Cardiac fibroblast (primary cell): Measurements from ENCODE around the gene DRGX.

ENCODE experiments used
- DNase-seq, 2 donors: peaks; one replicate each; pipeline versions ENCODE4 v3.0.0 to v3.0.0-alpha.2; 2010; ENCODE audit warnings: low read depth in 2 of 2
- H3K4me3 ChIP-seq, 2 donors: replicated peaks in 1 of 2; 1 replicate in 1 of 2; 2 replicates in 1 of 2; pipeline ENCODE4 v1.5.1; 2011; ENCODE audit warnings: low read depth in 2 of 2, low read length in 2 of 2, mild to moderate bottlenecking in 2 of 2, moderate library complexity in 1 of 2
- TF ChIP-seq, protein P1 (sequence below): IDR thresholded peaks from one replicate; pipeline ENCODE4 v1.5.1; 2011; ENCODE audit warnings: low read depth, mild to moderate bottlenecking, low read length, inconsistent platforms

The DRGX gene

DNA sequence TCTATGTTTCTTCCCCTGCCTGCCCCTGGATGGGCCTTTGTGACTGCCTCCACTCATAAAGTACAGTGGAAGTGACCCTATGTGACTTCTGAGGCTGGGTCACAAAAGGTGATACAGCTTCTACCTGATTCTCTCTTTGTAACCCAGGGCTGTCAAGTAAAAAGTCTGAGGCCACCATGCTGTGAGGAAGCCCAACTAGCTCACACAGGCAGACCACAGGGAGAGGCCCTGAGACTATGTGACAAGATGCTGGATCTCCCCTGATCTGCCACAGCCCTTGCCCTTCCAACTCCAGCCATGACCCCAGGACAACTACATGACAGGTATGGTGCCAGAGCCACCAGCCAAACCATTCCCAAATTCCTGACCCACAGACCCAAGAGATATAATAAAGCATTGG, 45.8 kb downstream of the DRGX start:
- H3K4me3 ChIP-seq = no peak overlapping the region
- TF ChIP-seq, protein P1, sequence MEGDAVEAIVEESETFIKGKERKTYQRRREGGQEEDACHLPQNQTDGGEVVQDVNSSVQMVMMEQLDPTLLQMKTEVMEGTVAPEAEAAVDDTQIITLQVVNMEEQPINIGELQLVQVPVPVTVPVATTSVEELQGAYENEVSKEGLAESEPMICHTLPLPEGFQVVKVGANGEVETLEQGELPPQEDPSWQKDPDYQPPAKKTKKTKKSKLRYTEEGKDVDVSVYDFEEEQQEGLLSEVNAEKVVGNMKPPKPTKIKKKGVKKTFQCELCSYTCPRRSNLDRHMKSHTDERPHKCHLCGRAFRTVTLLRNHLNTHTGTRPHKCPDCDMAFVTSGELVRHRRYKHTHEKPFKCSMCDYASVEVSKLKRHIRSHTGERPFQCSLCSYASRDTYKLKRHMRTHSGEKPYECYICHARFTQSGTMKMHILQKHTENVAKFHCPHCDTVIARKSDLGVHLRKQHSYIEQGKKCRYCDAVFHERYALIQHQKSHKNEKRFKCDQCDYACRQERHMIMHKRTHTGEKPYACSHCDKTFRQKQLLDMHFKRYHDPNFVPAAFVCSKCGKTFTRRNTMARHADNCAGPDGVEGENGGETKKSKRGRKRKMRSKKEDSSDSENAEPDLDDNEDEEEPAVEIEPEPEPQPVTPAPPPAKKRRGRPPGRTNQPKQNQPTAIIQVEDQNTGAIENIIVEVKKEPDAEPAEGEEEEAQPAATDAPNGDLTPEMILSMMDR = no peak
- DNase-seq = no peak

DNA sequence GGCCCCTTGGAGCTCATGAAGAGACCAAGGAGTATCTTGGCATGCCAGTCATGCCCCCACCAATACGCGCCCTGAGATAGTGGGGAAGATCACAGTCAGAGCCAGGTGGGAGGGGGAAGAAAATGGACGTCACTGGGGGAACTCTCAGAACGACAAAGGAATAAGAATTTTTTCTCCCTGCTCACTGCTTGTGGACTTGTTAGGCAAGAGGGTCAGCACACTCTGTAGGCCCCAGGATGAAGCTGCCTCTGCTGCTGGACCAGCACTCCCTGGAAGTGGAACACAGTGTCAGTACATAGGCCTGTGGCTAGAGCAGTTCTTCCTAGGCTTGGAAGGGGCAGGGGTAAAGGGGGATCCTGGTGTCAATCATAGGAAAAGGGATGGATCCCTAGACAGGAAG, 46.5 kb downstream of the DRGX start:
- TF ChIP-seq, protein P1 = no peak
- no peak overlapping the region for H3K4me3 ChIP-seq
- no peak for DNase-seq

DNA sequence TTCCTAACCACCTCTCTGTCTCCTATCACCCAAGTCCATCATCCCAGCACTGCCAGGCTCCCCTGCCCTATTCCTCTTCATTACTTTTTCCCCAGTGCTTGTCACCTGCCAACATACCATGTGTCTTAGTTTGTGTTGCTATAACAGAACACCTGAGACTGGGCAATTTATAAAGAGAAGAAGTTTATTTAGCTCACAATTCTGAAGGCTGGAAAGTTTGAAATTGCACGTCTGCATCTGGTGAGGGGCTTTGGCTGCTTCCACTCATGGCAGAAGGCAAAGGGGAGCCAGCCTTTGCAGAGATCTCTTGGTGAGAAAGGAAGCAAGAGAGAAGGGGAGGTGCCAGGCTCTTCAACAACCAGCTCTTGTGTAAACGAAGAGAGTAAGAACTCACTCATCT, 47.3 kb downstream of the DRGX start:
- no peak for DNase-seq
- TF ChIP-seq, protein P1 = no peak
- no peak overlapping the region for H3K4me3 ChIP-seq

DNA sequence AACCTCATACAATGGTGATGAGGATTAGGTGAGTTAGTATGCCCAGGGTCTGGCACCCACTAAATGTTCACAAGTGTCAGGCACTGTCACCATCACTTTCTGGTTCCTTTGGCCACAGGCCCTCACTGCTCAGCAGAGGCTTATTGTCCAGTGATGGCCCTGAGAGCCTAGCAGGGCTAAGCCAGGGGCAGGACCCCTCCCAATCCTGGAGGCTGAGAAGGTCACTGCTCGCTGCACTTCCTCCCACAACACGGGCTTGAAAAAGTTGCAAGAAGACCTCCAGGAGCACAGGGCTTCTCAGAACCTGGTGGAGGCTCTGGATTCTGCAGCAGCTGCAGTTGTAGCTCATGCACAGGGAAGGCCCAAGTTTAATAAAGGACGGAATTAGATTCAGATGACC, 48.1 kb downstream of the DRGX start:
- TF ChIP-seq, protein P1 = no peak
- no peak for DNase-seq
- H3K4me3 ChIP-seq = no peak overlapping the region

DNA sequence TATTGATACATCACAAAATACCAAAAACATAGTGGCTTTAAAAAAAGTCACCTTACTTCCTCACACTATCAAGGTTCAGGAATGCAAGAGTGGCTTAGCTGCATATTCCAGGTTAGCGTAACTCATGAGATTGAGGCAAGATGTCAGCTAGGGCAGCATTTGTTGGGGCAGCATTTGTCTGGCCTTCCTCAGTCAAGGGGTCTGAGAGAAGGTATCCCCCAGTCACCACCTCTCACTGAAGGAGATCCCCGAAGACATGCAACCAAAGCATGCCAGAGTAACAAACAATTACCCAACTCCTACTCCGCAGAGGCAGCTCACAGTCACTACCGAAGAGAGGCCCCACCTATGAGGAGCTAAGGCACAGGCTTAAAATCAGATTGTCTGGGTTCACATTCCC, 48.5 kb downstream of the DRGX start:
- TF ChIP-seq, protein P1 = no peak
- no peak for DNase-seq
- H3K4me3 ChIP-seq = no peak overlapping the region

DNA sequence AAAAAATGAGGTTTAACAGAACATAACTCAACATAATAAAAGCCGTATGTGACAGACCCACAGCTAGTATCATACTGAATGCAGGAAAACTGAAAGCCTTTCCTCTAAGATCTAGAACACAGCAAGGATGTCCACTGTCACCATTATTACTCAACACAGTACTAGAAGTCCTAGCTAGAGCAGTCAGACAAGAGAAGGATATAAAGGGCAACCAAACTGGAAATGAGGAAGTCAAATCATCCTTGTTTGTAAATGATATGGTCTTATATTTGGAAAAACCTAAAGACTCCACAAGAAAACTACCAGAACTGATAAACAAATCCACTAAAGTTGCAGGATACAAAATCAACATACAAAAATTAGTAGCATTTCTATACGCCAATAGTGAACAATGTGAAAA, 51.0 kb downstream of the DRGX start:
- TF ChIP-seq, protein P1 = no peak
- DNase-seq = no peak
- no peak overlapping the region for H3K4me3 ChIP-seq

DNA sequence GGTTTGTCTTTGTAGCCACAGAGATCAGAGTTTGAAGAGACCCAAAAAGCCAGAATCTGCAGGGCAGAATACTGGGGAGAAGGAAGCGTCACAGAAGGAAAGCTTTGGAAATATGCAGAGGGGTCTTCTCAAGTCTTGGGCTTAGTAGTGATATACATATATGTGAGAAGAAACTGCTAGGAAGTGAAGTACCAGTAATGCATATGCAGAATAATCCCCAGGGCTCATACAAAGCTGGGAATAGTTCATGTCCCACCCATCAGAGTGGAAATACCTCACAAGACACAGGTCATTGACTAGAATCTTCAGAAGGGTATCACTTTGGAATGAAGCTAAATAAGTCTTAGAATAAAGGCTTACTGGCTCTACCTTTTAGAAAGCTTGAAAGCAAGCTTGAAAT, 57.3 kb downstream of the DRGX start:
- TF ChIP-seq, protein P1 = no peak
- no peak overlapping the region for H3K4me3 ChIP-seq
- no peak for DNase-seq
